Ovary (tissue), 3 donors: ENCODE results near the gene RUNX1.

Experiments used
- POLR2A ChIP-seq: fragments of 450-650 bp; IDR thresholded peaks from one replicate; pipeline ENCODE4 v1.6.1; 2017; ENCODE audit warnings: antibody characterized with exemption, mild to moderate bottlenecking, moderate library complexity
- TF ChIP-seq, protein P1 (sequence below), 3 donors: fragments of 450-650 bp in 2 of 3; fragments of 200-600 bp in 1 of 3; IDR thresholded peaks; one replicate each; pipeline versions ENCODE4 v1.5.1 to v1.8.0; 2016 to 2022; ENCODE audit warnings: antibody characterized with exemption in 3 of 3, mild to moderate bottlenecking in 1 of 3
- donor health status: DM: no; HTN: no; CAD: no.

DNA sequence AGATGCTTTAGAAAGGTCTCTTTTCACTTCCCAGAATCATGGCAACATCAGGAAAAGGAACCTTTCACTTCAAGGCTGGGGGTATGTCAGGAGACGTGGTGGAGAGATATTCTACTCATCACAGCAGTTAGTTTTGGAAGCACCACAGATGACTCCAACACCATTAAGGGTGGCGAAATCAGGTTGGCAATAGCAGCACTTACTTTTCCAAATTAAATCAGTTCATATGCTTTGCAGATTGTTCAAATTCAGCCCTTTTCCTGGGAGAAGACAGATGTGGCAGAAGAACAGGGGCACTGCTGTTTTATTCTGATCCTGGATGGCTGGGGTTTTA lies 79.0 kb downstream of the RUNX1 start:
- TF ChIP-seq, protein P1, sequence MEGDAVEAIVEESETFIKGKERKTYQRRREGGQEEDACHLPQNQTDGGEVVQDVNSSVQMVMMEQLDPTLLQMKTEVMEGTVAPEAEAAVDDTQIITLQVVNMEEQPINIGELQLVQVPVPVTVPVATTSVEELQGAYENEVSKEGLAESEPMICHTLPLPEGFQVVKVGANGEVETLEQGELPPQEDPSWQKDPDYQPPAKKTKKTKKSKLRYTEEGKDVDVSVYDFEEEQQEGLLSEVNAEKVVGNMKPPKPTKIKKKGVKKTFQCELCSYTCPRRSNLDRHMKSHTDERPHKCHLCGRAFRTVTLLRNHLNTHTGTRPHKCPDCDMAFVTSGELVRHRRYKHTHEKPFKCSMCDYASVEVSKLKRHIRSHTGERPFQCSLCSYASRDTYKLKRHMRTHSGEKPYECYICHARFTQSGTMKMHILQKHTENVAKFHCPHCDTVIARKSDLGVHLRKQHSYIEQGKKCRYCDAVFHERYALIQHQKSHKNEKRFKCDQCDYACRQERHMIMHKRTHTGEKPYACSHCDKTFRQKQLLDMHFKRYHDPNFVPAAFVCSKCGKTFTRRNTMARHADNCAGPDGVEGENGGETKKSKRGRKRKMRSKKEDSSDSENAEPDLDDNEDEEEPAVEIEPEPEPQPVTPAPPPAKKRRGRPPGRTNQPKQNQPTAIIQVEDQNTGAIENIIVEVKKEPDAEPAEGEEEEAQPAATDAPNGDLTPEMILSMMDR (IDR thresholded peaks at IDR 0.05) = no peak
- no peak for TF ChIP-seq POLR2A
